Activated naive CD8-positive, alpha-beta T cell treated with anti-CD3 and anti-CD28 coated beads for 36 hours (primary cell): ENCODE measurements around the gene MTRF1. TPM values are rescaled to one million over a fixed set of nuclear protein-coding genes. Genes with fewer than 3 reads are reported as not detected.
"Not testable (repeated sequence)": the region's sequence is repeated elsewhere in the genome, so short reads cannot be mapped to it uniquely, and the experiment has no call there.

Experiments used
- DNase-seq: peaks from one replicate; pipeline ENCODE4 v3.0.0; 2021
- H3K27ac Mint-ChIP-seq: one replicate; pipeline ENCODE4 v1.8.0; 2022; ENCODE audit warnings: mild to moderate bottlenecking, moderate library complexity, mixed read lengths
- H3K27me3 Mint-ChIP-seq: one replicate; pipeline ENCODE4 v1.8.0; 2022; ENCODE audit warnings: mild to moderate bottlenecking, mixed read lengths
- H3K36me3 Mint-ChIP-seq: one replicate; pipeline ENCODE4 v1.8.0; 2021; ENCODE audit warnings: mild to moderate bottlenecking, mixed read lengths
- H3K4me1 Mint-ChIP-seq: one replicate; pipeline ENCODE4 v1.8.0; 2021; ENCODE audit warnings: mixed read lengths
- H3K4me3 Mint-ChIP-seq: one replicate; pipeline ENCODE4 v1.8.0; 2022; ENCODE audit warnings: mild to moderate bottlenecking, moderate library complexity, mixed read lengths
- H3K9me3 Mint-ChIP-seq: one replicate; pipeline ENCODE4 v1.8.0; 2022; ENCODE audit warnings: mixed read lengths
- total RNA-seq, 2 experiments: library from RNA; stranded (reverse); gene quantifications; one replicate each; pipeline ENCODE4 v1.2.3, GENCODE V29; 2021

MTRF1 gene
- total RNA-seq, 2 experiments from 2014 or later = 18.8 to 19.7 TPM

DNA sequence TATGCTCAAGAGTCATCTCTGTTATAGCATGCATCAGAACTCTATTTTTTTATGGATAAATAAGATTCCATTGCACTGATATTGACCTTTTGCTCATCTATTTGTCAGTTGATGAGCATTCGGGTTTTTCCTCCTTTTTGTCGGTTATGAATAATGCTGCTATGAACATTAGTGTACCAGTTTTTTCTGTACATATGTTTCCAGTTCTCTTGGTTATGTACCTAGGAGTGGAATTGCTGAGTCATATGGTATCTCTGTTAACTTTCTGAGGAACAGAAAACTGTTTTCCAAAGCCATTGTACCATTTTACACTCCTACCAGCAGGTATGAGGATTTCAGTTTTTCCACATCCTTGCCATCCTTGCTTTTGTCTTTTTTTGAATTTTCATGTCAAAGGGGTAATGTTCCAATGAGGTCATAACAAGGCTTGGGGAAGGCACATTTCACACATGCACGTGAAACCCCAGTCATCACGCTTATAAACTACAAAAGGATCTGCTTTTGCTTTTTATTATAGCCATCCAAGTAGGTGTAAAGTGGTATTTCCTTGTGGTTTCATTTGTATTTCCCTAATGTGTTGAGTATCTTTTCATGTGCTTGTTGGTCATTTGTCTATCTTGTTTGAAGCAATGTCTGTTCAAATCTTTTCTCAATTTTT is 83.7 kb downstream of the MTRF1 start:
- H3K36me3 Mint-ChIP-seq = peaks cover 24% of the 10 kb centered on the region
- H3K4me1 Mint-ChIP-seq = peaks cover 22% of the 10 kb centered on the region
- no peaks in the 10 kb centered on the region for H3K27me3 Mint-ChIP-seq
- no peak overlapping the region for H3K4me3 Mint-ChIP-seq
- H3K27ac Mint-ChIP-seq = peak overlapping the region; percentile 83
- DNase-seq = peak; percentile 16
- peaks cover 18% of the 10 kb centered on the region for H3K9me3 Mint-ChIP-seq

- Mint-ChIP-seq H3K9me3 (peaks cover 20% of the 10 kb centered on the region), H3K27ac (no peak overlapping the region), H3K27me3 (no peaks in the 10 kb centered on the region), H3K4me3 (no peak overlapping the region), H3K4me1 (peaks cover 22% of the 10 kb centered on the region), H3K36me3 (peaks cover 24% of the 10 kb centered on the region)
- no peak for DNase-seq
Observed at GRCh38 chr13:41178040-41178439, 85.3 kb downstream of the MTRF1 start.

- H3K36me3 Mint-ChIP-seq = peaks cover 24% of the 10 kb centered on the region
- H3K4me1 Mint-ChIP-seq = peaks cover 24% of the 10 kb centered on the region
- peaks cover 20% of the 10 kb centered on the region for H3K9me3 Mint-ChIP-seq
- H3K27ac Mint-ChIP-seq = no peak overlapping the region
- DNase-seq = no peak
- H3K4me3 Mint-ChIP-seq = no peak overlapping the region
- H3K27me3 Mint-ChIP-seq = no peaks in the 10 kb centered on the region
Observed at GRCh38 chr13:41177616-41178015, 85.8 kb downstream of the MTRF1 start.

DNA sequence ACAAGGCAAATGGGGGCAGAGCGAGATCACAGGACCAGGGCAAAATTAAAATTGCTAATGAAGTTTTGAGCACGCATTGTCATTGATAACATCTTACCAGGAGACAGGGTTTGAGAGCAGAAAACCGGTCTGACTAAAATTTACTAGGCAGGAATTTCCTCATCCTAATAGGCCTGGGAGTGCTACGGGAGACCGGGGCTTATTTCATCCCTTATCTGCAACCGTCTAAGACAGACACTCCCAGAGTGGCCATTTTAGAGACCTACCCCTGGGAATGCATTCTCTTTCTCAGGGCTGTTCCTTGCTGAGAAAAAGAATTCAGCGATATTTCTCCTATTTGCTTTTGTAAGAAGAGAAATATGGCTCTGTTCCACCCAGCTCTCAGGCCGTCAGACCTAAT is 87.8 kb downstream of the MTRF1 start:
- not testable (repeated sequence) for H3K27ac Mint-ChIP-seq, H3K4me3 Mint-ChIP-seq, DNase-seq, H3K27me3 Mint-ChIP-seq
- Mint-ChIP-seq H3K4me1 (peaks cover 23% of the 10 kb centered on the region), H3K9me3 (peaks cover 20% of the 10 kb centered on the region), H3K36me3 (peaks cover 23% of the 10 kb centered on the region)

Other genes with a start within 250 kb of the MTRF1 start
- gene ELF1, start 244.3 kb downstream of the MTRF1 start, total RNA-seq = 10 to 100 TPM; 93.3 to 97.9 TPM
- 10 to 100 TPM; 15.9 to 16.7 TPM for gene WBP4, start 202.1 kb downstream of the MTRF1 start, total RNA-seq
- 1 to 10 TPM; 5.4 to 5.8 TPM for gene KBTBD6, start 130.8 kb downstream of the MTRF1 start, total RNA-seq
- gene KBTBD7, start 69.0 kb downstream of the MTRF1 start, total RNA-seq = 1 to 10 TPM; 2.8 to 3.0 TPM
- gene NAA16, start 47.7 kb upstream of the MTRF1 start, total RNA-seq = 10 to 100 TPM; 29.1 to 33.5 TPM
- 100 to 1,000 TPM; 111 to 117 TPM for gene RGCC, start 194.0 kb upstream of the MTRF1 start, total RNA-seq